RPMI8226 (cell line): Measurements from ENCODE around the gene RHBDD2.

Experiments
- DNase-seq: peaks from one replicate; pipeline ENCODE4 v3.0.0-alpha.2; 2015

RHBDD2 gene

GRCh38 chr7:75922966-75923603, 44.3 kb downstream of the RHBDD2 start:
- DNase-seq, result no peak

DNA sequence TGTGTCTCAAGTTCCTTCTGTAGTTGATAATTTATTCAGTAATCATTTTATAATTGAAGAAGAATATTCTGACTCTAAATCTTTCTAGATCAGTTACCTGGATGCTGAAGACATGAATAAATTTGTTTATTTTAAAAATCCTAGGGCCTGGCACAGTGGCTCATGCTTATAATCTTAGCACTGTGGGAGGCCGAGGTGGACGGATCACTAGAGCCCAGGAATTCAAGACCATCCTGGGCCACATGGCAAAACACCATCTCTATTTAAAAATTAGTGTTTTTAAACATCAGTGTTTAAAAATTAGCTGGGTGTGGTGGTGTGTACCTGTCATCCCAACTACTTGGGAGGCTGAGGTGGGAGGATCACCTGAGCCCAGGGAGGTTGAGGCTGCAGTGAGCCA, 45.4 kb downstream of the RHBDD2 start:
- no peak for DNase-seq

- DNase-seq, result peak; percentile 37
These were observed 46.1 kb downstream of the RHBDD2 start for GRCh38 chr7:75924889-75925288.

DNA sequence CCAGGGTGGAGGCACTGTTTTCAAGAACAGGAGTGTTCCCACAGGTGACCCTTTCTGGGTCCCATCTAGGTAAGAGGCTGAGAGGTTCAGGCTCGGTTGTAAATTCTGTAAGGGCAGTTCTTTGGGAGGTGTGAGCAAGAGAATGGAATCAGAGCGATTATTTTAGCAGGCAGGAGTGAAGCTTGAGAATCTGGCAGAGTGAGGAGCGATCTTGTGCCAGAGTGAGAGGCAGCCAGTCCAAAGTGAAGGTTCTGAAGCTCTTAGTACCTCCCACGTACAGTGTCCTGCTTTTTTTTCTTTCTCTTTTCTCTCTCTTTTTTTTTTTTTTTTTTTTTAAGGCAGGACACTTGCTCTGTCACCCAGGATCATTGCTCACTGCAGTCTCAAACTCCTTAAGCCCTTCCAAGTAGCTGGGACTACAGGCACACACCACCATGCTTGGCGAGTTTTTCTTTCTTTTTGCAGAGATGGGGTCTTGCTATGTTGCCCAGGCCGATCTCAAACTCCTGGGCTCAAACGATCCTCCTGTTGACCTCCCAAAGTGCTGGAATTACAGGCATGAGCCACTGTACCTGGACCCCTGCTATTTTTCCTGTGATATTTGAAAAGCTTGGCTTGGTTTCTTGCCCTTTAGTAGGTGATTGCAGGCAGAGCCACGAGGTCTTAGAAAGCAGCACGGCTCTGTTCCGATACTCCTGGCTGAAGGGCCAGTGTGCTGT, 47.0 kb downstream of the RHBDD2 start:
- DNase-seq, result no peak

GRCh38 chr7:75928568-75928914, 49.7 kb downstream of the RHBDD2 start:
- DNase-seq, result no peak

DNA sequence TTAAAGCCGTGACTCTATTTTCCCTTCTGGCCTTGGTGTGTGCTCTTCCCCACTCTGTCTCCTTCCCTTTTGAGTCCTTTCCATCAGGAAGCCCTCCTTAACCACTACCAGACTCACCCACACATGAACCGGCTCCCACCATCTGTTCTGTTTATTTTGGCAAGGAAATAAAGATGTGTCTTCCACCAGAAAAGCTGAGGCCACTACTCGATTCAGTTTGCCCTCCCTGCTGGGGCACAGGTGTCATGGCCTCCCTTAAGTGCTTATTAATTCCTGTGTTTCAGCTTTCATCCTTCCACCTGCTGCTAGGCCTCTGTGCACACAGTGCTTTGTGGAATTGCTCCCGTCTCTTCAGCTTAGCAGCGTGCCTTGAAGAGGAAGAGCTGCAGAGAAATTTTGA, 52.8 kb downstream of the RHBDD2 start:
- DNase-seq, result no peak

GRCh38 chr7:75937958-75938786, 59.3 kb downstream of the RHBDD2 start:
- no peak for DNase-seq
